HG03575 (cell line): ENCODE data around the gene LAMB1.

Experiments used
- ATAC-seq: cut with Tn5 transposase; IDR thresholded peaks from one replicate; pipeline ENCODE4 v1.9.1; 2021; ENCODE audit not compliant: unreplicated experiment, insufficient number of reproducible peaks, low FRiP score; ENCODE audit errors: extremely low read depth

Gene LAMB1

GRCh38 chr7:107980171-107980570 lies 22.8 kb downstream of the LAMB1 start:
- ATAC-seq = no peak

GRCh38 chr7:107978815-107979408 lies 24.0 kb downstream of the LAMB1 start:
- no peak for ATAC-seq

DNA sequence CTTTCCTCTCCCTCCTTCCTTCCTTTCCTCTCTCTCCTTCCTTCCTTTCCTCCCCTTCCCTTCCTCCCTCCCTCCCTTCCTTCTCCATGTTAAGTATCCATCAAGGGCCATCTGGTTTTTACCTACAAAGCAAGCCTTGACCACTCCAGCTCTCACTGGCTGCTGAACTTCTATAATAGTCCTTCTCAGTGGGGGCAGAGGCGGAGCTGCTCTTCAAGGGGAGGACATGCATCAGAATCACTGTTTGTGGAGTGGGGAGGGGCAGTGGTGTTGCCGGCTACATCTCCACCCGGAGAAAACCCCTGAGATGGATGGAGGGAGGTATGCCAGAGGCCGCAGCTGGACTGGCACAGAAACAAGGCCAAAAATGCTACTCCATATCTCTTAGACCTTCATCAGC lies 25.9 kb downstream of the LAMB1 start:
- ATAC-seq = no peak

GRCh38 chr7:107976620-107977019 lies 26.3 kb downstream of the LAMB1 start:
- ATAC-seq = no peak

DNA sequence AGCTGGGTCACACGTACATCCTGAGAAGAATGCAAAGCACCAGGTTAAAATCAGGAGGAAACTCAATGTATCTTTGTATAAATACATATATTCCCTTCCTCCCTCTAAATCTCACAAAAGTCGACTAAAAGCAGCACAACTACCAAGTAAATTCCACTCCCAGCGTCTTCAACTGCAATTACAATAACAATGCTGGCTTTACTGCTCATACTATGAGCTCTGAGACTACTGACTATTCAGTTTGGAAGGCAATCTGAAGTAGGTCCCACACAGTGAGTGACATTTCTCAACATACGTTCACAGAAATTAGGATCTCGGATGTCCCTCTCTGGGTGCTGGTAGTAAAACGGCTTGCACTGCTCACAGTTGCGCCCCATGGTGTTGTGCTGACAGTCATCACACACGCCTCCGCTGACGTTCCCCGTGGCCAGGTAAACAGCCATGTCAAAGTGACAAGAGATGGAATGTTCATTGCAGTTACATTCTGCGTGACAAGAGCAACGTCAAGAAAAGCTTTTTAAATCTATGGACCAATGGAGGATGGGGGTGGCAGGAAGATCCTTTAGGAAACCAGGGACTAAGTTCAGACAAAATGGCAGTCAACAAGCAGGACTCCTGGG lies 27.5 kb downstream of the LAMB1 start:
- ATAC-seq = no peak

GRCh38 chr7:107973861-107974260 lies 29.1 kb downstream of the LAMB1 start:
- no peak for ATAC-seq

DNA sequence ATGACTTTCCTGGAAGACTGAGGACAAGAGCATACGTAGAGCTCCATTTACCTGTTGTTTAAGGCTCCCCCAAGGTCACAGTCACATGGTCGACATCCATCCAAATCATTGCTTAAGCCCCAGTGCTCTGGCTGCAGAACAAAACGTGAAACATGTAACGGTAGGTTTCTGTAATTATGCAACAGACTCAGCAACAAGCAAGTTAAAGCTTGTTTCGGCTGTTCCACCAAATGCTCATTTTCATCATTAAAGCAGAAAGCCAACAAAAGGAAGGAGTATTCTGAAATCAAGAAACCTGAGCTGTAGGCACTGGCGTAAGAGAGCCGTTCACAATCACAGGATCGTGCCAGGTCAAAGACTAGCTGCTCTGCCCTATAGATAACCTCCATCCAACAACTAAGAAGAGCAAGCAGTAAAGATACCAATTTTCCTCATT lies 30.0 kb downstream of the LAMB1 start:
- no peak for ATAC-seq

DNA sequence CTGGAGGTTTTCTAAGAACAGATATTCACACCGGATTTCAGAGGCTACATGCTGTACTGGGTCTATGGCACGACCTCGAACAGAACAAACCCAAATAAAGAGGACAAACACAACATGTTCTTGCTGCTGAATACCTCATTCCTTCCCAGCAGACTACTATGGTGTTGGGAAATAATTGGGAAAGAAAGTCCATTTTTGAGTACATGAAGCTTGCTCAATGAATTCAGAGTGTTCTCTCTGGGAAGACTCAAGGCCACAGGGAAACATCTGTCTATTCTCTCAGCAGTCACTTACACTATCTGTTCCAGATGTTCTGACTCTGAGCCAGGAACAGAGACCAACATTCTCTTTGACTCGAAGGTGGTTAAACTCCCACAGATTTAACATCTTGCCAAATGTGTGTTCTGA lies 30.9 kb downstream of the LAMB1 start:
- no peak for ATAC-seq

DNA sequence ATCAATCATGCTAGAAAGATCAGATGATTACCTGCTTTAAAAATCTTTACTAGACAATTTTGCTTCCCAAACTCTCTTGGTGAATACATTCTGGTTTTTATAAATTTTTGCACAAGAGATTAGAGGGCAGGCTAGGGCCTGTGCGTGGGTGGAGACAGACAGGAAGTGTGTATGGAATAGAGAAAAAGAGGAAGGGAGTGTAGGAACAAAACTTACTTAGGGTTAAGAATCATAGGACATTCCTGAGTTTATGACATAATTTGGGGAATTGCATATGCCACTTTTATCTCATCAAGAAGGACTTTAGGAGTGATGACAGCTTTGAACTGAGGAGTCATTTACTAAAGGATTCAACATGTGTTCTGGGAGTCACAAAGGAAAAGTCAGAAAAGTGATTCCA lies 31.3 kb downstream of the LAMB1 start:
- ATAC-seq = no peak

DNA sequence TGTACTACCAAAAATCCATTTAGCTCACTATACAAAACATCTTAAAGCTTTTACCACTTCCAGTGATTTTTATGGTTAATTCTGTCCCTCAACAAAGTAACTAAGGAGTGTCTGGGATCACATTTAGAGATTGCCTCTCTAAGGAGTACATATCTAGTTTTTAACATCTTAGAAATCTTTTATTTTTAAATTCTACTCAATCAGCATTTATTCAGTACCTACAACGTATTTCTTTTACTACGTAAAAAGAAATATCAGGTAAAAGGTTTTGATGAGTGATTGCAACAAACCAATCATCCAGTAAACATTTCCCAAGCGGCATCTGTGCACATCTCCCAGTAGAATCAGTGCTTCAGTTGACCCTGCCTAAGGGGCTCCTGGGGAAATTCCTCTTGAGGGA lies 31.9 kb downstream of the LAMB1 start:
- ATAC-seq = no peak

DNA sequence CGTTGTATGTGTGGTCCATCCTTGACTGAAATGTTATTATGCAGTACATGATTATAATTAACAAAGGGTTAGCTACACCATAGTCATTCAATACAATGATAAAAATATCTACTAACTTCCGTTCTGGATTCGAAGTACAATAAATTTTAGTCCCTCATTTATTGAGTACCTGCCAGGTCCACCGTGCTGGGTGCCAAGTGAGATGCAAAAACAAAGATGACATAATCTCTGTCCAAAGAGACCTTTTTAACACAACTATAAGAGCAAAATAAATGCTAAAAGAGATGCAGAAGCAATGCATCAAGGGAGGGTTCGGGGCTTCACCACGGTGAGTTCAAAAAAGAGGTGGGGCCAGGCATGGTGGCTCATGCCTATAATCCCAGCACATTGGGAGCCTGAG lies 33.1 kb downstream of the LAMB1 start:
- no peak for ATAC-seq

GRCh38 chr7:107968449-107968848 lies 34.5 kb downstream of the LAMB1 start:
- ATAC-seq = no peak

- ATAC-seq = no peak
Observed at GRCh38 chr7:107967420-107967819, 35.5 kb downstream of the LAMB1 start.

DNA sequence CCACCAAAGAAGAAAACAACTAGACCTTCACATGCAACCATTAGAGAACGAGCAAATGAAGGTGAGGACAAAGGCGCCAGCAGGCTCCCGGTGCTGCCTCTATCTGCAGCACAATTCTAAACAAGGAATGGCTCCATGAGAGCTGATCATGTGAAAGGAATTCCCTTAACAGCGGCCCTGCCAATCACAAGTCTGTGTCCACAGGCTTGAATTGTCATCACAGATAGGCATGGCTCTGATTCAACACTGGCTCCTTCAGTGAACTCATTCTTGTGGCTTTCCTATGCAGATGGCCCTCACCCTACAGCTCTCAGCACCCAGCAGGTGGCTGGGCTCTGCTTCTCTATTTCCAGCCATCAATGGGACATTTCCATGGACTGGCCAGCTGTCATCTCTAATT lies 36.2 kb downstream of the LAMB1 start:
- no peak for ATAC-seq

GRCh38 chr7:107964510-107964909 lies 38.5 kb downstream of the LAMB1 start:
- no peak for ATAC-seq

- ATAC-seq = no peak
Observed at GRCh38 chr7:107962817-107963216, 40.1 kb downstream of the LAMB1 start.

GRCh38 chr7:107961405-107961804 lies 41.6 kb downstream of the LAMB1 start:
- ATAC-seq = no peak

DNA sequence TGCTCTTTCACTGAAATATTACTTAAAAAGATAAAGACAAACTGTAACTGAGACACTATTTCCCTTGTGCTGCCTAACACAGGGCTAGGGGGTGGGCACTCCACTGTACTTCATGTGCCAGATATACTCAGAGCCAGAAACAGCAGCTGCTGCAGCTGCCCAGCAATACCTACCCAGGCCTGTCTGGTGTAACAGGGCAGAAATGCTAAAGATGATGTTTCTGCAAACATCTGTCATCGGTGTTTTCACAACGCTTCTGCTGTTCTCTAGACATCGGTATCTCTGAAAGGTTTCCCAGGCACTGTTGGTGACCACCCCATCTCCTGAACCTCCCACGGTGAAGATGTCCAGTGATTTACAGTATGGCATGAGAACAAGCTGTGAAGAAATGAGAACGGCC lies 42.7 kb downstream of the LAMB1 start:
- no peak for ATAC-seq

- ATAC-seq = no peak
Observed at GRCh38 chr7:107959527-107959898, 43.4 kb downstream of the LAMB1 start.

DNA sequence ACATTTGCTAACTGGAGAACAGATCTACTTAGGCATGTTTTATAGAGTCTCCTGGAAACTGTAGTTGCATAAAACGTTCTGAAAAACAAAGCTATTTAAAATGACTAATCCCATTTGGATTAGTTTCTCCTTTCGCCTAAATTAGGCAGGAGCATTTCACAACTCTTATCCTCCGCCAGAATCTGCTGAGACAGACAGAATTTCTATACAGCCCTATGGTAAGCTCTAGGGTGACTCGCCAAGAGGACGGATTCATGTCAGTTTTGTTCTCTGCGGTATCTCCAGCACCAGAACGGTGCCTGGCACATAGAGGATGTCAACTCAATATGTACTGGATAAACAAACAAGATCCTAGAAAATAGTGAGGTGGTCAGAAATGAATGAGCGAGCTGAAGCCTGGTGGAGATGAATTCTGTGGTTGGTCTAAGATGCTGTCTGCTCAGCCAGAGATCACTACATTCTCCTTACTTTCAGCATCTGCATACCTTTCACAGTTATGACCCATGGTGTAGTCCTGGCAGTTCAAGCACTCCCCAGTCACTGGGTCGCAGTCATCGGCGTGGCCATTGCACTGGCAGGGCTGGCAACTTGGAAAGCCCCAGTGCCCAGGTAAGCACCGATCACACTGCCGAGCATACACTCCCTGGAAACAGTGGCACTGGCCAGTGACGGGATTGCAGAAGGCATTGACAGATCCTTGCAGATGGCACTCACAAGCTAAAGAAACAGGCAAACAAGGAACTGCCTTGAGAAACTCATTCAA lies 44.0 kb downstream of the LAMB1 start:
- ATAC-seq = no peak
